T-helper 2 cell treated with Interferon-gamma antibody and Interleukin-4, amounts not matched to agents 100 ng/mL and 5 ng/mL, for 36 hours (primary cell): ENCODE measurements around the gene ZYG11A. TPM values are rescaled to one million over a fixed set of nuclear protein-coding genes. Genes with fewer than 3 reads are reported as not detected.
"Not testable (repeated sequence)": the region's sequence is repeated elsewhere in the genome, so short reads cannot be mapped to it uniquely, and the experiment has no call there.

ENCODE experiments used
- intact Hi-C: fragments of 100-400 bp; cut with micrococcal nuclease; formaldehyde crosslinking; loops from one replicate; pipeline ENCODE4 v1.15.1; 2023
- total RNA-seq: library from RNA; stranded (reverse); gene quantifications from 2 replicates; pipeline ENCODE4 v1.2.3, GENCODE V29; 2022

Gene ZYG11A
- 0.39 and 0.57 TPM in 2 replicates for total RNA-seq

- intact Hi-C loops: loop anchor here (2.0 to 5.0 kb wide), 3 partner anchors 84 to 145 kb away; partner anchors contain the start of genes COA7, SCP2 and ZYG11B
Observed at GRCh38 chr1:52842643-52843310, at the start of gene ZYG11A. ZYG11A (plus strand) TSS chr1:52842760; CDS start chr1:52842884, 124 bp downstream.

GRCh38 chr1:52793717-52794116, 48.8 kb upstream of the ZYG11A start:
- intact Hi-C loops: not testable (repeated sequence)

GRCh38 chr1:52795464-52795863, 47.1 kb upstream of the ZYG11A start:
- intact Hi-C loops: no loop called here

DNA sequence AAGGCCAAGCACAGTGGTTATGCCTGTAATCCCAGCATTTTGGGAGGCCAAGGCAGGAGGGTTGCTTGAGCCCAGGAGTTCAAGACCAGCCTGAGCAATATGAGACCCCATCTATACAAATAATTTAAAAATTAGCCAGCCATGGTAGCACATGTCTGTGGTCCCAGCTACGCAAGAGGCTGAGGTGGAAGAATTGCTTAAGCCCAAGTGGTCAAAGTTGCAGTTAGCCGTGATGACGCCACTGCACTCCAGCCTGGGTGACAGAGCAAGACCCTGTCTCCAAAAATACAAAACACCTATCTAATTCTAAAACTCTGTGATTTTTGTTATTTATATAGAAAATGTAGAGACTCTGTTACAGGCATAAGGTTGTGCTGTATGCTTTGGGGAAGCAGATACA, 44.2 kb upstream of the ZYG11A start:
- intact Hi-C loops: no loop called here

DNA sequence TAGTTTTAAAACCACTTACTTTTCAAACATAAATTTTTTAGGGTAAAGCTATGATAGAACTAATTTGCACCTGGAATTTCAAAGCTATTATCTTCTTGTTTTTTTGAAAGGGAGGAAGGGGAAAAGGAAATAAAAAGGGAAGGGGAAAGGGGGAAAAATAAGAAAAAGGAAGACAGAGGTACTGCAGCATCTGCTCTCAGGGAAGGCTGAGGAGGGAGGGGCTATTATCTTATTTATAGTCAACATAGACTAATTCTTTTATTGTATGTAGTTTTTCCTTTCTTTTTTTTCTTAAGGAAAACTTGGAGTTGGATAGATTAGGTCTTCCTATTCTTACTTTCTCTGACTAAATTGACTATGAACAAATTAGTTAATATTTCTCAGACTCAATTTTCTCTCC, 41.5 kb upstream of the ZYG11A start:
- intact Hi-C loops: no loop called here

- intact Hi-C loops: not testable (repeated sequence)
Observed at GRCh38 chr1:52804083-52804482, 38.5 kb upstream of the ZYG11A start.

GRCh38 chr1:52814465-52814864, 28.1 kb upstream of the ZYG11A start:
- intact Hi-C loops: no loop called here

- intact Hi-C loops: not testable (repeated sequence)
Observed at GRCh38 chr1:52820830-52821229, 21.7 kb upstream of the ZYG11A start.

DNA sequence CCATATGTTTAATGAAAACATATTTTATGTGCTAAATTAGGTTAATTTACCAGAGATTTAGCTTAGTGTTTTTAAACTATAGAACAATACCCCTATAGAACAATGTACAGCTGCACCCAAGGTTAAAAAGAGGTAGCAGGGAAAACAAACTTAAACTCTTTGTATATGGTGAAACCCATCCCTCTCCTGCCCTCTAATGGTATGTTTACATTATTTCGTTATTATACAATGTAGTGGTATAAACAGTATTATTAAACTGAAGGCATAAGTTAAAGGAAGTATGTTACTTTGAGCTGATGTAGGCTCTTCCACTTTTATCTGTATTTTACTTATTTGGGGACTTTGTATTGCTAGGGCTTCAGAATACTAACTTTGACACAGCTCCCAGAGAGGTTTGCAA, 16.7 kb upstream of the ZYG11A start:
- intact Hi-C loops: loop anchor here (5.0 kb wide), 1 partner anchor 124 kb away; no protein-coding TSS in a partner anchor

- intact Hi-C loops: no loop called here
Observed at GRCh38 chr1:52834798-52835197, 7.8 kb upstream of the ZYG11A start.

GRCh38 chr1:52836035-52836434, 6.5 kb upstream of the ZYG11A start:
- intact Hi-C loops: no loop called here

- intact Hi-C loops: not testable (repeated sequence)
Observed at GRCh38 chr1:52839175-52839574, 3.4 kb upstream of the ZYG11A start.

- intact Hi-C loops: not testable (repeated sequence)
Observed at GRCh38 chr1:52845119-52845518, 2.6 kb downstream of the ZYG11A start.

- intact Hi-C loops: no loop called here
Observed at GRCh38 chr1:52848423-52848822, 5.9 kb downstream of the ZYG11A start.

DNA sequence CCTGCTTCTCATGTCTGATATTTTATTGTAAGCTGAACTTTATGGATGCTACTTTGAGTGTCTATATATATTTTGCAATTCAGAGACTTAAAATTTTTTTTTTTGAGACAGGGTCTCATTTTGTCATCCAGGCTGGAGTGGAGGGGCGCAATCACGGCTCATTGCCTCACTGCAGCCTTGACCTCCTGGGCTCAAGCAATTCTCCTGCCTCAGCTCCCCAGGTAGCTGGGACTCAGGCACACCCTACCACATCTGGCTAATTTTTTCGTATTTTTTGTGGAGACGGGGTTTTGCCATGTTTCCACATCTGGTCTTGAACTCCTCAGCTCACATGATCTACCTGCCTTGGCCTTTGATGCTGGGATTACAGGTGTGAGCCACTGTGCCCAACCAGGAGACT, 8.4 kb downstream of the ZYG11A start:
- intact Hi-C loops: no loop called here

GRCh38 chr1:52852854-52853253, 10.3 kb downstream of the ZYG11A start:
- intact Hi-C loops: no loop called here

- intact Hi-C loops: no loop called here
Observed at GRCh38 chr1:52855584-52855983, 13.0 kb downstream of the ZYG11A start.

- intact Hi-C loops: no loop called here
Observed at GRCh38 chr1:52856026-52856425, 13.5 kb downstream of the ZYG11A start.

DNA sequence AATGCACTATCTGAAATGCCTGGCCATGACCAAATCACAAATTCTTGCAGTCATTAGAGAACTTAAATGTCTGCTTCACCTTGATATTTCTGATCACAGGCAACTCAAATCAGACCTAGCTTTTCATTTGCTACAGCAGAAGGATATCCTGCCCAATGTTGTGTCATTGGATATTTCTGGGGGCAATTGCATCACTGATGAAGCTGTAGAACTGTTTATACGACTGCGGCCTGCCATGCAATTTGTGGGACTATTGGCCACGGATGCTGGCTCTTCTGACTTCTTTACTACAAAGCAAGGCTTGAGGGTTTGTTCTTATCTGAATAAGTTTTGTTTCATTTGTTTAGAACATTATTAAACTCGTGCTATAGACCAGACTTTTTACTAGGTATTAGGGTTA, 14.9 kb downstream of the ZYG11A start:
- intact Hi-C loops: no loop called here

DNA sequence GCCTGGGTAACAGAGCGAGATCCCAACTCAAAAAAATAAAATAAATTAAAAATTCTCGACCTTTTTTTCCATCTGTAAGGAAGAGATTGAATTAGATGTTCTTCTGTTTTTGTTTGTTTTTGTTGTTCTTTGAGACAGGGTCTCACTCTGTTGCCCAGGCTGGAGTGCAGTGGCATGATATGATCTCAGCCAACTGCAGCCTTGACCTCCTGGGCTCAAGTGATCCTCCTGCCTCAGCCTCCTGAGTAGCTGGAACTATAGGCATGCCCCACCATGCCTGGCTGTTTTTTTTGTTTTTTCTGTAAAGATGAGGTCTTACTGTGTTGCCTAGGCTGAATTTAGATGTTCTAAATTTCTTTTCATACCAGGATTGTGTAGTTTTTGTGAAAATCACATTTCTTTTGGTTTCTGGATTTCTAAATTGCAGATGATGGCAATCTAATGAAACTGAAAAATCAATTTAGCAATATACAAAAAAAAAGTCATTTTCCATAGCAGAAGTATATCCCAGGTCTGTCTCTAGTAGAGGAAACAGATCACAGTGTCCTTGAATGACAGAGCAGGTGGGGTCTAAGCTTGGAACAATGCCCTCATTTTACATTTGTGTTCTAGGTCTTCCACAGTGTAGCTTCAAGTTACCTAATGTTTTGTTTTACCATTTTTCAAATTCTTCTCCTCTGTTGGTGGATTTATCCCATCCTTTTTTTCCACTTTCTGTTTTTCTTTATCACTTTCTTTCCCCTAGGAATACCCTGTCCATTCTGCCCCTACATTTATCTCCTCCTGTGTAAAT, 20.3 kb downstream of the ZYG11A start:
- intact Hi-C loops: no loop called here

DNA sequence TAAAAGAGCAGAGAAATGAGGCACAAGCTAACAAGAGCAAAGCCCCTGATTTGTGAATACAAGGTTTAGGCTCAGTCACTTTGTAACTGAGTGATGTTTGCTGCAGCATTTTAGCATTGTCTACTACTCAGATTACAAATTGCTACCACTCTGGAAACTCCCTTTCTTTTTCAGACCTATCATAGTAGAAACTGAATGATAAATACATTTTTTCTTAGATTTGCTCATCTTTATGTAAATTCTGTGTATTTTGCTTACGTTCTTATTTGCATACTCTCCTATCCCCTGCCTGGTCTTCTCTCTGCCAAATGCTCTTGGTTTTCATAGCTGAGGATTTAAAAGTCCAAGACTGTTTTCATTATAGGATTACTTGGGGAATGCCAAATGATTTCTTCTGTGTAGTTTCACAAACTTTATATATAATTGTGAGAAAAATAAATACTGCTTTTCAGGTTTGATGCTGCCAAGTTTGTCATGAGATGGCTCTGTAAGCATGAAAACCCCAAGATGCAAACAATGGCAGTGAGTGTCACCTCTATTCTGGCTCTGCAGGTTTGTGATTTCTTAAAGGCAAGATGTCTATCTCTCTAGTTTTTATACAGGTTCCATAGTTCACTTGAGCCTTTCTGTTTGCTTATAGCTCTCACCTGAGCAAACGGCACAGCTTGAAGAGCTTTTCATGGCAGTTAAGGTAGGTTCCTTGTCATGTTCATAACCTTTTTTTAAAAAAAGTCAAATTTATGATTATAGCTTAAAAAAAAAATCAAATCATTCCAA, 24.7 kb downstream of the ZYG11A start:
- intact Hi-C loops: no loop called here

GRCh38 chr1:52869727-52870126, 27.2 kb downstream of the ZYG11A start:
- intact Hi-C loops: not testable (repeated sequence)
